ENCODE results near the gene MOSPD3. TPM values are rescaled to one million over a fixed set of nuclear protein-coding genes. Genes with fewer than 3 reads are reported as not detected.

Gene MOSPD3
- total and polyA plus RNA-seq, 2 of the 8 experiments (the other 6 are each of a cell fraction or from before 2014, with no cell fraction given): 20.7 to 21.4 TPM

DNA sequence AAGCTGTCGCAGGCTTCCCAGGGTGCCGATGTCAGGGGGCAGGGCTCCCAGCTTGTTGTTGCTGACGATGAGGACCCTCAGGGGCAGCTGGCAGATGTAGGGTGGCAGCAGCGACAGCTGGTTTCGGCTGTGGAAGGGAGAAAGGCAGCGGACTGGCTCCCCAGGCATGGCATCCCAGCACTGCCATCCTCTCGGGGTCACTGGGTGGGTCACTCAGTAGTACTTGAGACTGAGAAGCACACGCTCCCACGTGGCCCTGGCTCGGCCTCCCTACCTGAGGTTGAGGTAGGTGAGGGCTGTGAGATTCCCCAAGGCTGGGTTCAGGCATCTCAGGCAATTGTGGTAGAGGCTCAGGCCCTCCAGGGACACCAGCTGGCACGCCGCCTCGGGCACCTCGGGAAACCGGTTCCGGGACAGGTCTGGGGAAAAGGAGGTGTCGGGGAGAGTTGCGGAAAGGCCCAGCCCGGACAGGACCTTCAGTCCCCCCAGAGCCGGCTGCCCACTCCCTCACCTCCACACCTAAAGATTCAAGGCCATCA, 30.2 kb upstream of the MOSPD3 start:
- Histone ChIP-seq H3K79me2 (ENCODE audit: control insufficient read depth in 1 of 2, insufficient read depth in 2 of 2, low read length in 2 of 2) (peaks cover 0 to 11% of the 10 kb centered on the region in 2 experiments; a peak in 1 of 4 replicates), H2BK15ac (ENCODE audit: low read length) (no peak overlapping the region), H3K56ac (replicated peaks; ENCODE audit: insufficient read length, low read depth, low read length) (no peak overlapping the region), H3K9ac (replicated peaks in 1 of 4; ENCODE audit: extremely low read depth in 1 of 4, low read depth in 3 of 4, low read length in 3 of 4) (no peak overlapping the region), H3K14ac (ENCODE audit: insufficient read length) (no peak overlapping the region), H3K36me3 (ENCODE audit: control insufficient read depth in 2 of 4, insufficient read depth in 4 of 4, low read length in 3 of 4) (peaks cover 15 to 32% (median 26%) of the 10 kb centered on the region in 4 experiments), H3K4me2 (ENCODE audit: insufficient read depth in 1 of 2, low read depth in 2 of 2, low read length in 2 of 2) (no peak overlapping the region), H2AFZ (ENCODE audit: low read length) (no peak overlapping the region), H2BK20ac (ENCODE audit: low read length) (no peak overlapping the region), H4K20me1 (replicated peaks in 1 of 2; ENCODE audit: control insufficient read depth in 1 of 2, insufficient read depth in 2 of 2, low read length in 2 of 2) (peaks cover 2 to 14% of the 10 kb centered on the region in 2 experiments), H2BK120ac (replicated peaks; ENCODE audit: low read depth, low read length) (no peak overlapping the region), H3K9me3 (ENCODE audit: insufficient read depth in 2 of 2, low read depth in 1 of 2, low read length in 1 of 2) (no peaks in the 10 kb centered on the region), H3K23me2 (ENCODE audit: low read depth, low read length) (peaks cover 16% of the 10 kb centered on the region), H3K4me1 (replicated peaks in 1 of 4; ENCODE audit: control insufficient read depth in 3 of 4, insufficient read depth in 4 of 4, low read length in 3 of 4) (peaks cover 0 to 22% (median 13%) of the 10 kb centered on the region in 4 experiments; a peak in 6 of 7 replicates), H3K79me1 (ENCODE audit: low read depth, low read length) (peaks cover 5% of the 10 kb centered on the region), H4K91ac (replicated peaks; ENCODE audit: insufficient read length, low read length) (no peak overlapping the region), H3K4me3 (ENCODE audit: extremely low read depth in 1 of 4, insufficient read depth in 2 of 4, low read depth in 3 of 4, low read length in 4 of 4) (no peak overlapping the region), H2AK5ac (ENCODE audit: low read depth, low read length) (no peak overlapping the region), H3K27ac (ENCODE audit: low read depth, low read length) (no peak overlapping the region), H2BK12ac (ENCODE audit: low read depth, low read length) (no peak overlapping the region), H4K8ac (ENCODE audit: extremely low read depth, insufficient read depth, low read length) (peak overlapping the region; percentile 23; the same call in 1 of the 2 replicates), H3K4ac (replicated peaks; ENCODE audit: insufficient read length, low read depth, low read length) (no peak overlapping the region), H2BK5ac (ENCODE audit: low read depth, low read length) (no peak overlapping the region), H3K23ac (ENCODE audit: insufficient read length) (no peak overlapping the region), H4K5ac (ENCODE audit: insufficient read length, low read depth, low read length) (no peak overlapping the region), H3K27me3 (replicated peaks in 1 of 4; ENCODE audit: control insufficient read depth in 3 of 4, extremely low read depth in 1 of 4, insufficient read depth in 3 of 4, low read length in 3 of 4) (peaks cover 0 to 2% (median 0%) of the 10 kb centered on the region in 4 experiments; a peak in 1 of 7 replicates), H3K18ac (ENCODE audit: extremely low read depth, low read length) (no peak overlapping the region)
- WGBS, 2 experiments (ENCODE audit: extremely low coverage in 1 of 2, insufficient coverage in 1 of 2, insufficient read length in 1 of 2, insufficient replicate concordance in 2 of 2, low coverage in 1 of 2, low lambda C conversion rate in 2 of 2, missing lambda C conversion rate in 1 of 2): 90% methylated on average over 19 of the region's 20 CpGs; no CpG with 5 or more reads in 1 of the 2 experiments
- ChIA-PET POLR2A (ENCODE audit: partially characterized antibody) (interaction anchor here (0.9 to 6.7 kb wide), 4 partner anchors 9 to 153 kb away, joined by 3 to 83 read pairs (median 4); partner anchors contain the start of genes PPP1R35, SAP25 and ZCWPW1), CTCF (ENCODE audit: partially characterized antibody) (interaction anchor here (0.7 to 11.4 kb wide), 3 partner anchors 9 to 98 kb away, joined by 3 to 171 read pairs (median 53); partner anchors contain the start of gene SAP25)
- FAIRE-seq: no peak
- DNase-seq (ENCODE audit: low read depth in 1 of 2, low spot score in 2 of 2): no peak
- TF ChIP-seq HDAC2 (IDR thresholded peaks at IDR 0.05; ENCODE audit: borderline replicate concordance in 1 of 2, low read depth in 2 of 2, low read length in 2 of 2) (no peak), BCL11A (IDR thresholded peaks at IDR 0.05; ENCODE audit: low read depth in 2 of 2, low read length in 2 of 2) (no peak), ATF2 (IDR thresholded peaks at IDR 0.05; ENCODE audit: low read length) (no peak), BRCA1 (IDR thresholded peaks at IDR 0.05; ENCODE audit: low read depth, low read length) (no peak), SAP30 (IDR thresholded peaks at IDR 0.05; ENCODE audit: insufficient read depth, insufficient replicate concordance, low read length) (no peak), POLR2A (IDR thresholded peaks at IDR 0.05; ENCODE audit: control extremely low read depth in 1 of 2, low read depth in 2 of 2, low read length in 2 of 2) (no peak), HDAC6 (IDR thresholded peaks at IDR 0.05; ENCODE audit: low read depth, low read length) (no peak), CTCF (IDR thresholded peaks at IDR 0.05; ENCODE audit: control extremely low read depth in 1 of 3, insufficient read depth in 1 of 3, low read depth in 1 of 3, low read length in 3 of 3) (no peak)
